ENCODE data around the gene MIP.

The MIP gene

GRCh38 chr12:56431850-56432249 is 22.6 kb downstream of the MIP start:
- TF ChIP-seq CTCF (IDR thresholded peaks at IDR 0.05; ENCODE audit: borderline replicate concordance, insufficient read depth, low read depth, low read length) = no peak

GRCh38 chr12:56431288-56431687 is 23.2 kb downstream of the MIP start:
- H3K4me3 ChIP-seq (ENCODE audit: low read depth, low read length) = no peak overlapping the region
- TF ChIP-seq CTCF (IDR thresholded peaks at IDR 0.05; ENCODE audit: borderline replicate concordance, insufficient read depth, low read depth, low read length) = no peak

More at GRCh38 chr12:56431850-56432249, 22.6 kb downstream of the MIP start:
- no peak overlapping the region for H3K4me3 ChIP-seq (ENCODE audit: low read depth, low read length)

GRCh38 chr12:56425940-56426438 is 28.5 kb downstream of the MIP start:
- H3K4me3 ChIP-seq (ENCODE audit: low read depth, low read length) = no peak overlapping the region

GRCh38 chr12:56425193-56425592 is 29.3 kb downstream of the MIP start:
- TF ChIP-seq CTCF (IDR thresholded peaks at IDR 0.05; ENCODE audit: borderline replicate concordance, insufficient read depth, low read depth, low read length) = no peak
- H3K4me3 ChIP-seq (ENCODE audit: low read depth, low read length) = no peak overlapping the region

More at GRCh38 chr12:56425940-56426438, 28.5 kb downstream of the MIP start:
- no peak for TF ChIP-seq CTCF (IDR thresholded peaks at IDR 0.05; ENCODE audit: borderline replicate concordance, insufficient read depth, low read depth, low read length)

DNA sequence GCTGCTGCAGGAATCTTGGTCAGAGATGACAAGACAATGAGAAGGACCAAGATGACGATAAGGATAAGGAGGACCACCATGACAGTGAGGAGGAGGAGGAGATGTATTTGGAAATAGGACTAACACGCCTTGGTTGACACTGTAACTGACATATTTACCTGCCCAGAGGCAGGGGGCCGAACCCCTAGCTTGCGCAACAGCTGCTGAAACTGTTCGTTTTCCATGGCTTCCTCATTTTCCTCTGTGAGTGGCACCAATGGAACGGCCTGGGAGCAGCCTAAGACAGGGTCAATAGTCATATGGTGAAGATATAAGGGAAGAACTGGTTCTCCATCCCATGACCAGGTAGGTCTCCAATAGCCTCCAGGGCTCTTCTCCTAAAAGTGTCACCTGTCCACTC is 34.0 kb downstream of the MIP start:
- H3K4me3 ChIP-seq (ENCODE audit: low read depth, low read length) = no peak overlapping the region
- no peak for TF ChIP-seq CTCF (IDR thresholded peaks at IDR 0.05; ENCODE audit: borderline replicate concordance, insufficient read depth, low read depth, low read length)

DNA sequence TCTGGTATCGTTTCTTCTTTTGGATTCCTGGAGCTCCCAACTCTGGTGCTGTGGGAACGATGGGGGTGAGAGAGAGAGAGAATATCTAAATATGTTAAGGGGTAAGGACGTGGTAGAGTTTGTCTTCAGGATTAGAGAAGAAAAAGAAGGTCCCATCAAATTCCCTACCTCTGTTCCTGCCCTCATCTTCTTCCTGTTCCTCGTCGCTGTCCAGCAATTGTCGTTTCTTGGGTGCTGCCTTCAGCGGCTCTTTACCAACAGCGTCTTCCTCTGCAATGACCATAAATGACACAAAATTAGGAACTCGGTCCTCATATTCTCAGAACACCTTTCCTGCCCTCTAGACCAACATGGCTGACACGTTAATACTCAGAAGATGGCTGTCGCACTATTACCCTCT is 36.7 kb downstream of the MIP start:
- no peak overlapping the region for H3K4me3 ChIP-seq (ENCODE audit: low read depth, low read length)
- TF ChIP-seq CTCF (IDR thresholded peaks at IDR 0.05; ENCODE audit: borderline replicate concordance, insufficient read depth, low read depth, low read length) = no peak

- no peak for TF ChIP-seq CTCF (IDR thresholded peaks at IDR 0.05; ENCODE audit: borderline replicate concordance, insufficient read depth, low read depth, low read length)
- no peak overlapping the region for H3K4me3 ChIP-seq (ENCODE audit: low read depth, low read length)
Measured at GRCh38 chr12:56414401-56414800, 40.1 kb downstream of the MIP start.
